WTC11 (cell line): ENCODE data around the gene RPL18.

Source experiments
- AFF4 ChIP-seq: sonication (generic); formaldehyde crosslinking; IDR thresholded peaks from 2 replicates; pipeline ENCODE4 v1.8.1; 2023; ENCODE audit warnings: mild to moderate bottlenecking, missing genetic modification reagents, borderline replicate concordance
- ATF3 ChIP-seq: sonication (generic); formaldehyde crosslinking; conservative IDR thresholded peaks from 2 replicates; pipeline ENCODE4 v1.8.1; 2022; ENCODE audit warnings: mild to moderate bottlenecking, missing genetic modification reagents
- CBFB ChIP-seq: sonication (generic); formaldehyde crosslinking; IDR thresholded peaks from 2 replicates; pipeline ENCODE4 v1.8.1; 2022; ENCODE audit warnings: mild to moderate bottlenecking, low read depth, missing genetic modification reagents
- CTCF ChIP-seq: fragments of 200-600 bp; IDR thresholded peaks from 2 replicates; pipeline ENCODE4 v1.8.0; 2022; ENCODE audit warnings: antibody characterized with exemption
- ESRRA ChIP-seq: sonication (generic); formaldehyde crosslinking; IDR thresholded peaks from 2 replicates; pipeline ENCODE4 v1.8.1; 2022; ENCODE audit warnings: mild to moderate bottlenecking, missing genetic modification reagents, borderline replicate concordance
- JUN ChIP-seq: sonication (generic); formaldehyde crosslinking; IDR thresholded peaks from 2 replicates; pipeline ENCODE4 v1.8.0; 2023; ENCODE audit warnings: mild to moderate bottlenecking, missing genetic modification reagents
- NR3C1 ChIP-seq: sonication (generic); formaldehyde crosslinking; conservative IDR thresholded peaks from 2 replicates; pipeline ENCODE4 v1.8.1; 2023; ENCODE audit warnings: low read depth, mild to moderate bottlenecking, missing genetic modification reagents
- TCF7 ChIP-seq: sonication (generic); formaldehyde crosslinking; IDR thresholded peaks from 2 replicates; pipeline ENCODE4 v1.8.0; 2022; ENCODE audit warnings: mild to moderate bottlenecking, low read depth, missing genetic modification reagents, moderate library complexity
- ZBTB21 ChIP-seq: sonication (generic); formaldehyde crosslinking; IDR thresholded peaks from 2 replicates; pipeline ENCODE4 v1.8.1; 2023; ENCODE audit warnings: mild to moderate bottlenecking, missing genetic modification reagents, borderline replicate concordance
- ZNF263 ChIP-seq: sonication (generic); formaldehyde crosslinking; IDR thresholded peaks from 2 replicates; pipeline ENCODE4 v1.8.1; 2022; ENCODE audit warnings: low read depth, mild to moderate bottlenecking, moderate library complexity, missing genetic modification reagents

- TF ChIP-seq CTCF (no peak), NR3C1 (CRISPR knock-in tag) (no peak), AFF4 (CRISPR knock-in tag) (no peak), TCF7 (CRISPR knock-in tag) (no peak), ESRRA (CRISPR knock-in tag) (no peak), ZNF263 (no peak), CBFB (no peak), ATF3 (CRISPR knock-in tag) (no peak), ZBTB21 (CRISPR knock-in tag) (no peak), JUN (CRISPR knock-in tag) (no peak)
Observed at GRCh38 chr19:48668761-48669160, 49.8 kb upstream of the RPL18 start.
